Measurements from ENCODE around the gene KAT14.
A peak's percentile ranks its signal among the peaks of the same experiment; 100 is the strongest.
"Not testable (repeated sequence)": the region's sequence is repeated elsewhere in the genome, so short reads cannot be mapped to it uniquely, and the experiment has no call there.

Gene KAT14

GRCh38 chr20:18108326-18108725 lies 29.3 kb upstream of the KAT14 start:
- peaks cover 6% of the 10 kb centered on the region for H3K9me3 Mint-ChIP-seq
- H3K27ac Mint-ChIP-seq = no peak overlapping the region
- H3K4me3 Mint-ChIP-seq = no peak overlapping the region
- no peak for TF ChIP-seq CTCF (IDR thresholded peaks at IDR 0.05)
- no peaks in the 10 kb centered on the region for H3K4me1 Mint-ChIP-seq
- H3K36me3 Mint-ChIP-seq (ENCODE audit: low read depth) = no peaks in the 10 kb centered on the region
- H3K27me3 Mint-ChIP-seq (ENCODE audit: low read depth, poor library complexity) = peaks cover 29% of the 10 kb centered on the region
- no peak for DNase-seq

- not testable (repeated sequence) for H3K27ac Mint-ChIP-seq; H3K36me3 Mint-ChIP-seq (ENCODE audit: low read depth); DNase-seq; H3K4me3 Mint-ChIP-seq; H3K4me1 Mint-ChIP-seq
- Mint-ChIP-seq H3K27me3 (ENCODE audit: low read depth, poor library complexity) (peaks cover 35% of the 10 kb centered on the region), H3K9me3 (peaks cover 23% of the 10 kb centered on the region)
Observed at GRCh38 chr20:18128574-18128973, 9.1 kb upstream of the KAT14 start.

GRCh38 chr20:18132663-18133062 lies 5.0 kb upstream of the KAT14 start:
- no peak overlapping the region for H3K27ac Mint-ChIP-seq
- DNase-seq = no peak
- peaks cover 5% of the 10 kb centered on the region for H3K4me1 Mint-ChIP-seq
- no peaks in the 10 kb centered on the region for H3K36me3 Mint-ChIP-seq (ENCODE audit: low read depth)
- no peak overlapping the region for H3K4me3 Mint-ChIP-seq
- H3K27me3 Mint-ChIP-seq (ENCODE audit: low read depth, poor library complexity) = peaks cover 31% of the 10 kb centered on the region
- no peaks in the 10 kb centered on the region for H3K9me3 Mint-ChIP-seq
- TF ChIP-seq CTCF (IDR thresholded peaks at IDR 0.05) = no peak

- no peak overlapping the region for H3K27ac Mint-ChIP-seq
- H3K27me3 Mint-ChIP-seq (ENCODE audit: low read depth, poor library complexity) = peaks cover 25% of the 10 kb centered on the region
- no peaks in the 10 kb centered on the region for H3K9me3 Mint-ChIP-seq
- no peak for TF ChIP-seq CTCF (IDR thresholded peaks at IDR 0.05)
- H3K4me1 Mint-ChIP-seq = peaks cover 9% of the 10 kb centered on the region
- DNase-seq = no peak
- no peak overlapping the region for H3K4me3 Mint-ChIP-seq
- no peaks in the 10 kb centered on the region for H3K36me3 Mint-ChIP-seq (ENCODE audit: low read depth)
Observed at GRCh38 chr20:18133962-18134361, 3.7 kb upstream of the KAT14 start.

GRCh38 chr20:18138266-18138582 lies 561 bp downstream of the KAT14 start:
- Mint-ChIP-seq H3K27ac (peak overlapping the region; percentile 95), H3K4me1 (peaks cover 23% of the 10 kb centered on the region), H3K9me3 (no peaks in the 10 kb centered on the region), H3K4me3 (peak overlapping the region; percentile 79), H3K36me3 (ENCODE audit: low read depth) (peaks cover 16% of the 10 kb centered on the region), H3K27me3 (ENCODE audit: low read depth, poor library complexity) (peaks cover 5% of the 10 kb centered on the region)
- no peak for DNase-seq
- no peak for TF ChIP-seq CTCF (IDR thresholded peaks at IDR 0.05)

GRCh38 chr20:18138639-18139583 lies 1.2 kb downstream of the KAT14 start:
- Mint-ChIP-seq H3K27me3 (ENCODE audit: low read depth, poor library complexity) (peaks cover 5% of the 10 kb centered on the region), H3K4me3 (peak overlapping the region; percentile 79), H3K4me1 (peaks cover 23% of the 10 kb centered on the region), H3K36me3 (ENCODE audit: low read depth) (peaks cover 19% of the 10 kb centered on the region), H3K27ac (peak overlapping the region; percentile 95), H3K9me3 (no peaks in the 10 kb centered on the region)
- no peak for DNase-seq
- TF ChIP-seq CTCF (IDR thresholded peaks at IDR 0.05) = no peak
